ENCODE results near the gene CCDC152.
A peak's percentile ranks its signal among the peaks of the same experiment; 100 is the strongest.

Gene CCDC152, protein sequence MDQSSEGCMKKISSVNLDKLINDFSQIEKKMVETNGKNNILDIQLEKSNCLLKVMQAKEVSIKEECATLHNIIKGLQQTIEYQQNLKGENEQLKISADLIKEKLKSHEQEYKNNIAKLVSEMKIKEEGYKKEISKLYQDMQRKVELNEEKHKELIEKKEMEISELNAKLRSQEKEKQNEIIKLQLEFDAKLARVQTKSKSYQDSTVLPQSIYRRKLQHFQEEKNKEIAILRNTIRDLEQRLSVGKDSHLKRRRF

DNA sequence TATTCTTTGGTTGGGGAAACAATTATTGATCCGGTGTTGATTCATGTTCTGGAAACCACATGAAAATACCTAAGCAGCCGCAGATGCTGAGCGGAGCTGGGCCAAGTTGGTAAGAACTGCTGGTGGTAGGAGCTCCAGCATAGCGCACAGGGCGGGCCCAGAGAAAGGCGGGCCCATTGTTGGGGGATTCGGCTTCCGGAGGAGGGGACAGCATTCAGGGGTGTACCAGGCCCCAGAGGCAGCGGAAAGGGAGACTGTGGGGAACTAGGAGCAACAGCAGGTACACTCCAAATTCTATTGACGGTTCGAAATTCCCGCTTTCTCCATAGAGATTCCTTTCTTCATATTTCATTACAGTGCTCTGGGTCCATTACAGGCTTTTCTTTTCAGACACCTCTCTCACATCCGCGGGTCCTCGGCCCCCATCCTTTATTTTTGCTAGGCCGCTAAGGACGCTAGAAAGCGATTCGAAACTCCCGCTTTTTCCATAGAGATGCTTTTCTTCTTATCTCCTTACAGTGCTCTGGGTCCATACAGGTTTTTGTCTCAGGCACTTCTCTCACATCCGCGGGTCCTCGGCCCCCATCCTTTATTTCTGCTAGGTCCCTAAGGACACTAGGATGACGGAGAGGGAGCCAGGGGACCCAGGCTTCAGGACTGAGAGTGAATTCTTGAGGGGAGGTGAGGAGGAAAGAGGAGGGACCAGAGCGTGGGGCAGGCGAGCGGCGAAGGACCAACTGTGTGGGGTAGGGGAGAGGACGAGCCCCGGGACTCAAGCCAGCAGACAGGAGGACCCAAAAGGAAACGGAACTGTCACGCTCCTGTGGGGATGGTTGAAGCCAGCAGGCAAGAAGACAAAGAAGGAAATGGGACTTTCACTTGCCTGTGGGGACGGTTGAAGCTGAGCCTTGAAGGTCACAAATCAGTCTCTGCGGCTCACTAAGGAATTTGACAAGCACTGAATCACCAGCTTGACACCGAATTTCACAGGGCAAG lies at the start of gene CCDC152:
Gene CCDC152, plus strand, starts transcription at position 213 of the 996 bp plus-strand sequence. CDS start 2,304 bp downstream, outside the sequence.
- Histone ChIP-seq H3K9ac (ENCODE audit: low read depth, low read length) (no peak within 1 kb of the TSS), H3K4me1 (ENCODE audit: insufficient read depth, low read length) (no peaks in the 10 kb centered on the region), H3K4me3 (ENCODE audit: low read depth in 1 of 2, low read length in 2 of 2) (no peak within 1 kb of the TSS), H3K9me3 (ENCODE audit: insufficient read depth, low read length, severe bottlenecking) (no peaks in the 10 kb centered on the region), H3K27me3 (ENCODE audit: insufficient read depth, low read length, poor library complexity) (no peaks in the 10 kb centered on the region), H4K20me1 (ENCODE audit: insufficient read depth, low read length) (no peaks in the 10 kb centered on the region), H3K27ac (ENCODE audit: low read length) (no peak within 1 kb of the TSS), H3K36me3 (ENCODE audit: insufficient read depth, low read length) (no peaks in the 10 kb centered on the region), H3K4me2 (ENCODE audit: insufficient read depth, low read length) (no peak within 1 kb of the TSS), H3K79me2 (ENCODE audit: insufficient read depth, low read length) (no peaks in the 10 kb centered on the region), H2AFZ (ENCODE audit: low read depth, low read length) (no peak within 1 kb of the TSS)
- ATAC-seq (ENCODE audit: insufficient read depth, low read depth) (no peak), DNase-seq (no peak)
- TF ChIP-seq, protein P1, sequence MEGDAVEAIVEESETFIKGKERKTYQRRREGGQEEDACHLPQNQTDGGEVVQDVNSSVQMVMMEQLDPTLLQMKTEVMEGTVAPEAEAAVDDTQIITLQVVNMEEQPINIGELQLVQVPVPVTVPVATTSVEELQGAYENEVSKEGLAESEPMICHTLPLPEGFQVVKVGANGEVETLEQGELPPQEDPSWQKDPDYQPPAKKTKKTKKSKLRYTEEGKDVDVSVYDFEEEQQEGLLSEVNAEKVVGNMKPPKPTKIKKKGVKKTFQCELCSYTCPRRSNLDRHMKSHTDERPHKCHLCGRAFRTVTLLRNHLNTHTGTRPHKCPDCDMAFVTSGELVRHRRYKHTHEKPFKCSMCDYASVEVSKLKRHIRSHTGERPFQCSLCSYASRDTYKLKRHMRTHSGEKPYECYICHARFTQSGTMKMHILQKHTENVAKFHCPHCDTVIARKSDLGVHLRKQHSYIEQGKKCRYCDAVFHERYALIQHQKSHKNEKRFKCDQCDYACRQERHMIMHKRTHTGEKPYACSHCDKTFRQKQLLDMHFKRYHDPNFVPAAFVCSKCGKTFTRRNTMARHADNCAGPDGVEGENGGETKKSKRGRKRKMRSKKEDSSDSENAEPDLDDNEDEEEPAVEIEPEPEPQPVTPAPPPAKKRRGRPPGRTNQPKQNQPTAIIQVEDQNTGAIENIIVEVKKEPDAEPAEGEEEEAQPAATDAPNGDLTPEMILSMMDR (IDR thresholded peaks at IDR 0.05; ENCODE audit: borderline replicate concordance, extremely low read depth, low read length, poor library complexity, severe bottlenecking), result no peak
- TF ChIP-seq EZH2 (IDR thresholded peaks at IDR 0.05; ENCODE audit: borderline replicate concordance, low read depth, low read length, severe bottlenecking), result no peak

DNA sequence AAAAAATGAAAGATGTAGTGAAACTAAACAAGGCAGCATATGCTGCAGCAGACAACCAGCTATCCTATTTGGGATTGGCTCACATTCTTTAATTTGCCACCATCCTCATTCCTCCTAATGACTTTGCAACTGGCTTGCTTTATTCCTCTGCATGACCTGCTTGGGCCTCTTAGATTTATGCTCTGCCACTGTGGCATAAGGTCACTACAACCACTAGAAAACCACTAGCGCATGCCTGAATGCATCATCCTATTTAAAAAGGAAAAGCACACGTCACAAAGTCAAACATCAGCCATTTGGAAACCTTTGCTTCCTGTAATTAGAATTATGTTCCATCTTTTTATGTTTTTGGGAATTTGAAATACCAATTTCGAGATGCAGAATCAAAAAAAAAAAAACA lies 40.8 kb upstream of the CCDC152 start:
- no peak overlapping the region for H3K27ac ChIP-seq (ENCODE audit: low read length)
- ATAC-seq (ENCODE audit: insufficient read depth, low read depth) (no peak), DNase-seq (no peak)
- no peak overlapping the region for H3K4me3 ChIP-seq (ENCODE audit: low read depth in 1 of 2, low read length in 2 of 2)
- H3K9me3 ChIP-seq (ENCODE audit: insufficient read depth, low read length, severe bottlenecking), result no peaks in the 10 kb centered on the region
- H3K79me2 ChIP-seq (ENCODE audit: insufficient read depth, low read length), result no peaks in the 10 kb centered on the region
- no peaks in the 10 kb centered on the region for H3K4me1 ChIP-seq (ENCODE audit: insufficient read depth, low read length)
- peaks cover 14% of the 10 kb centered on the region for H3K27me3 ChIP-seq (ENCODE audit: insufficient read depth, low read length, poor library complexity)
- H3K9ac ChIP-seq (ENCODE audit: low read depth, low read length), result no peak overlapping the region
- no peak overlapping the region for H2AFZ ChIP-seq (ENCODE audit: low read depth, low read length)
- TF ChIP-seq EZH2 (IDR thresholded peaks at IDR 0.05; ENCODE audit: borderline replicate concordance, low read depth, low read length, severe bottlenecking), result no peak
- TF ChIP-seq, protein P1 (IDR thresholded peaks at IDR 0.05; ENCODE audit: borderline replicate concordance, extremely low read depth, low read length, poor library complexity, severe bottlenecking), result no peak
- no peaks in the 10 kb centered on the region for H4K20me1 ChIP-seq (ENCODE audit: insufficient read depth, low read length)
- no peaks in the 10 kb centered on the region for H3K36me3 ChIP-seq (ENCODE audit: insufficient read depth, low read length)
- H3K4me2 ChIP-seq (ENCODE audit: insufficient read depth, low read length), result no peak overlapping the region

DNA sequence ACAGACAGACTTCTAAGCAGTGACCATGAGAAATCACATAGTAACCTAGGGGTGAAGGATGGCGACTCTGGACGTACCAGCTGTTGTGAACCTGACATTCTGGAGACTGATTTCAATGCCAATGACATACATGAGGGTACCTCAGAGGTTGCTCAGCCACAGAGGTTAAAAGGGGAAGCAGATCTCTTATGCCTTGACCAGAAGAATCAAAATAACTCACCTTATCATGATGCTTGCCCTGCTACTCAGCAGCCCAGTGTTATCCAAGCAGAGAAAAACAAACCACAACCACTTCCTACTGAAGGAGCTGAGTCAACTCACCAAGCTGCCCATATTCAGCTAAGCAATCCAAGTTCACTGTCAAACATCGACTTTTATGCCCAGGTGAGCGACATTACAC lies 38.0 kb upstream of the CCDC152 start:
- Histone ChIP-seq H3K4me2 (ENCODE audit: insufficient read depth, low read length) (no peak overlapping the region), H3K9me3 (ENCODE audit: insufficient read depth, low read length, severe bottlenecking) (no peaks in the 10 kb centered on the region), H3K36me3 (ENCODE audit: insufficient read depth, low read length) (no peaks in the 10 kb centered on the region), H3K9ac (ENCODE audit: low read depth, low read length) (no peak overlapping the region), H2AFZ (ENCODE audit: low read depth, low read length) (no peak overlapping the region), H3K4me1 (ENCODE audit: insufficient read depth, low read length) (no peaks in the 10 kb centered on the region), H3K27ac (ENCODE audit: low read length) (no peak overlapping the region), H3K4me3 (ENCODE audit: low read depth in 1 of 2, low read length in 2 of 2) (no peak overlapping the region), H4K20me1 (ENCODE audit: insufficient read depth, low read length) (no peaks in the 10 kb centered on the region), H3K79me2 (ENCODE audit: insufficient read depth, low read length) (no peaks in the 10 kb centered on the region), H3K27me3 (ENCODE audit: insufficient read depth, low read length, poor library complexity) (peaks cover 22% of the 10 kb centered on the region)
- no peak for TF ChIP-seq EZH2 (IDR thresholded peaks at IDR 0.05; ENCODE audit: borderline replicate concordance, low read depth, low read length, severe bottlenecking)
- TF ChIP-seq, protein P1 (IDR thresholded peaks at IDR 0.05; ENCODE audit: borderline replicate concordance, extremely low read depth, low read length, poor library complexity, severe bottlenecking), result no peak
- peak; percentile 75 for ATAC-seq (ENCODE audit: insufficient read depth, low read depth)
- no peak for DNase-seq
